Measurements from ENCODE around the gene HRH4.

DNA sequence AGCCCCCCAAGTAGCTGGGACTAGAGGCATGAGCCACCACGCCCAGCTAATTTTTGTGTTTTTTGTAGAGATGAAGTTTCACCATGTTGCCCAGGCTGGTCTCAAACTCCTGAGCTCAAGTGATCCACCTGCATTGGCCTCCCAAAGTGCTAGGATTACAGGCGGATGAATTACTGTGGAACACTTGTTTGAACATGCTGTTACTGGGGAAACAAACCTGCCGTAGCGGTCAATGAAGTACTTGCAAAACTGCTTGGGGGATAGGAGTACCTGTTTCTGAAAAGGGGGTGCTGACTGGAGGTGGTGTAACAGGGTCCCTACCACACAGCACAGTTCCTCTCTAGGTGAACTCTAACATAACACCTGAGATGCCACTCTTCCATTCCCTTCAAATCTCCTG, 39.9 kb upstream of the HRH4 start:
- TF ChIP-seq POLR2A (IDR thresholded peaks at IDR 0.05) = no peak
- TF ChIP-seq, protein P1, sequence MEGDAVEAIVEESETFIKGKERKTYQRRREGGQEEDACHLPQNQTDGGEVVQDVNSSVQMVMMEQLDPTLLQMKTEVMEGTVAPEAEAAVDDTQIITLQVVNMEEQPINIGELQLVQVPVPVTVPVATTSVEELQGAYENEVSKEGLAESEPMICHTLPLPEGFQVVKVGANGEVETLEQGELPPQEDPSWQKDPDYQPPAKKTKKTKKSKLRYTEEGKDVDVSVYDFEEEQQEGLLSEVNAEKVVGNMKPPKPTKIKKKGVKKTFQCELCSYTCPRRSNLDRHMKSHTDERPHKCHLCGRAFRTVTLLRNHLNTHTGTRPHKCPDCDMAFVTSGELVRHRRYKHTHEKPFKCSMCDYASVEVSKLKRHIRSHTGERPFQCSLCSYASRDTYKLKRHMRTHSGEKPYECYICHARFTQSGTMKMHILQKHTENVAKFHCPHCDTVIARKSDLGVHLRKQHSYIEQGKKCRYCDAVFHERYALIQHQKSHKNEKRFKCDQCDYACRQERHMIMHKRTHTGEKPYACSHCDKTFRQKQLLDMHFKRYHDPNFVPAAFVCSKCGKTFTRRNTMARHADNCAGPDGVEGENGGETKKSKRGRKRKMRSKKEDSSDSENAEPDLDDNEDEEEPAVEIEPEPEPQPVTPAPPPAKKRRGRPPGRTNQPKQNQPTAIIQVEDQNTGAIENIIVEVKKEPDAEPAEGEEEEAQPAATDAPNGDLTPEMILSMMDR (IDR thresholded peaks at IDR 0.05) = no peak
